Stomach (tissue), 19 donors: ENCODE measurements around the gene WT1. TPM values are rescaled to one million over a fixed set of nuclear protein-coding genes. Genes with fewer than 3 reads are reported as not detected.
A peak's percentile ranks its signal among the peaks of the same experiment; 100 is the strongest.

Experiments
- DNase-seq, 2 donors: peaks; one replicate each; pipeline versions ENCODE4 v3.0.0 to v3.0.0-alpha.2; 2013 to 2019
- H3K27ac ChIP-seq, 5 donors: fragments of 200-600 bp in 4 of 5; sonication (generic) in 4 of 5; one replicate each; pipeline ENCODE4 v1.5.1; 2013 to 2019; ENCODE audit warnings: mild to moderate bottlenecking in 1 of 5, moderate library complexity in 1 of 5
- H3K27me3 ChIP-seq, 3 donors: fragments of 200-600 bp; sonication (generic); one replicate each; pipeline ENCODE4 v1.5.1; 2017 to 2019; ENCODE audit warnings: mixed run types in 1 of 3
- H3K36me3 ChIP-seq, 4 donors: fragments of 200-600 bp; sonication (generic); 1 replicate in 3 of 4; 2 replicates in 1 of 4; pipeline ENCODE4 v1.5.1; 2016 to 2019
- H3K4me1 ChIP-seq, 4 donors: fragments of 200-600 bp; sonication (generic); one replicate each; pipeline ENCODE4 v1.5.1; 2016 to 2019
- H3K4me3 ChIP-seq, 4 donors: fragments of 200-600 bp; sonication (generic) in 3 of 4; one replicate each; pipeline ENCODE4 v1.5.1; 2016 to 2019; ENCODE audit warnings: mild to moderate bottlenecking in 1 of 4
- H3K9me3 ChIP-seq, 4 donors: fragments of 200-600 bp; sonication (generic); one replicate each; pipeline ENCODE4 v1.5.1; 2016 to 2019
- CTCF ChIP-seq, 7 experiments: fragments of 450-650 bp in 4 of 7; fragments of 200-600 bp in 3 of 7; sonication (generic) in 3 of 7; IDR thresholded peaks; one replicate each; pipeline ENCODE4 v1.5.1; 2016 to 2019; ENCODE audit warnings: antibody characterized with exemption in 7 of 7, control low read depth in 2 of 7, mild to moderate bottlenecking in 1 of 7
- EP300 ChIP-seq: sonication (generic); formaldehyde crosslinking; IDR thresholded peaks from one replicate; pipeline ENCODE4 v1.6.1; 2017; ENCODE audit warnings: antibody characterized with exemption
- POLR2A ChIP-seq, 4 donors: fragments of 450-650 bp; IDR thresholded peaks; one replicate each; pipeline ENCODE4 v1.6.1; 2016; ENCODE audit warnings: antibody characterized with exemption in 4 of 4, control low read depth in 2 of 4, mild to moderate bottlenecking in 1 of 4, moderate library complexity in 1 of 4
- POLR2AphosphoS5 ChIP-seq, 3 donors: sonication (generic); formaldehyde crosslinking; IDR thresholded peaks; one replicate each; pipeline ENCODE4 v1.6.1; 2016; ENCODE audit warnings: antibody characterized with exemption in 3 of 3
- WGBS, 5 donors: extraction: QIAGEN DNeasy Blood & Tissue Kit in 3 of 5; methylation state at CpG; one replicate each; pipeline versions ENCODE4 v1.1.5 to v1.1.7; 2013 to 2018; 5-methylcytosine and 5-hydroxymethylcytosine counted together
- intact Hi-C: fragments of 100-400 bp; cut with DNase I; formaldehyde crosslinking; loops from one replicate; pipeline ENCODE4 v1.15.1; 2023; ENCODE audit warnings: low total_unique reads
- long read RNA-seq, 10 donors: transcript quantifications; one replicate each; lab custom pipeline, GENCODE V29; 2026
- polyA plus RNA-seq, 3 donors: library from polyadenylated mRNA; stranded (reverse); fragments of 200-250 nt; gene quantifications; one replicate each; pipeline ENCODE4 v1.2.3, GENCODE V29; 2013
- total RNA-seq, 5 donors: library from RNA; depleted of rRNA; stranded (reverse); fragments of >200 nt; gene quantifications; one replicate each; pipeline versions ENCODE4 v1.1.0 to v1.2.3, GENCODE V29; 2014 to 2016
- donor health status: healthy with polysubstance abuse.
- donor health status: Bipolar disorder and iron deficiency.
- donor health status: healthy.

Gene WT1
- total RNA-seq, result 1 to 10 TPM in 1 of 5 donors, not detected in 4; 3.1 TPM
- under 1 TPM in 1 of 3 donors, not detected in 2; 0.31 TPM for polyA plus RNA-seq
- long read RNA-seq, donor 1, result 0 reads
- long read RNA-seq, donor 2, result 0 reads
- long read RNA-seq, donor 3, result 0 reads
- long read RNA-seq, donor 4, result 0 reads
- long read RNA-seq, donor 5, result 0 reads
- long read RNA-seq, donor 6, partial matches to known transcripts, result 0 of 1 reads
- long read RNA-seq, donor 6, other reads (novel, unspliced or antisense), result 0 of 1 reads
- long read RNA-seq, donor 7, partial matches to known transcripts, result 0 of 1 reads
- long read RNA-seq, donor 7, other reads (novel, unspliced or antisense), result 0 of 1 reads
- long read RNA-seq, donor 8, result 0 reads
- long read RNA-seq, donor 9, result 0 reads
- long read RNA-seq, donor 10, partial matches to known transcripts, result 0 of 1 reads
- long read RNA-seq, donor 10, other reads (novel, unspliced or antisense), result 0 of 1 reads

DNA sequence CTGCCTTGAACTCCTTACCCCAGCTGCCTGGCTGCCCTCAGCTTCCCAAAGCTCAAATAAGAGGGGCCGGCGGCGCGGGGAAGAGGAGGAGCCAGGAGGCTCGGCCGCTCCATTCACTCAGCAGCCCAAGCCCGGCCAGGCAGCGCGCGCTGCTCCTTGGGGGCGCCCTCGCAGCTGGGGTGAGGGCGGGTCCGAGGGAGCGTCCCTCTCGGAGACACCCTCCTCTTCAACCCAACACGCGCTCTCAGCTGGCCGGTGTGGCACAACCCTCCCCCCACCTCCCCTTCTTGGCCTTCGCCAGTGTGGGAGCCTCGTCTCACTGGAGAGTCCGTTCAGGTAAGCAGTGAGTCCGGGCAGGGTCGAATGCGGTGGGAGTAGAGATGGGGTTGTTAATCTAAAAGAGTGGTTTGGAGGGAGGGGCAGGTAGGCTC, at the start of gene WT1:
TSS of gene WT1 (minus strand) at position 29 of the 431 bp plus-strand sequence.
- Histone ChIP-seq H3K4me1 (peaks cover 36 to 75% (median 62%) of the 10 kb centered on the region in 4 donors), H3K9me3 (peaks cover 0 to 7% (median 0%) of the 10 kb centered on the region in 4 donors), H3K4me3 (peak within 1 kb of the TSS; percentile 19 to 41 (median 32)), H3K36me3 (no peaks in the 10 kb centered on the region), H3K27me3 (peaks cover 66 to 100% (median 98%) of the 10 kb centered on the region in 3 donors), H3K27ac (no peak within 1 kb of the TSS)
- DNase-seq, result peak in 1 of 2 donors; percentile 83
- 2 to 9% (median 4%) methylated on average over 7 to 25 of the region's 25 CpGs for WGBS, 5 donors
- intact Hi-C loops, result no loop called here
- TF ChIP-seq EP300 (no peak), POLR2A (IDR thresholded peaks at IDR 0.05) (no peak), CTCF (IDR thresholded peaks at IDR 0.05) (no peak), POLR2AphosphoS5 (IDR thresholded peaks at IDR 0.05) (no peak)

DNA sequence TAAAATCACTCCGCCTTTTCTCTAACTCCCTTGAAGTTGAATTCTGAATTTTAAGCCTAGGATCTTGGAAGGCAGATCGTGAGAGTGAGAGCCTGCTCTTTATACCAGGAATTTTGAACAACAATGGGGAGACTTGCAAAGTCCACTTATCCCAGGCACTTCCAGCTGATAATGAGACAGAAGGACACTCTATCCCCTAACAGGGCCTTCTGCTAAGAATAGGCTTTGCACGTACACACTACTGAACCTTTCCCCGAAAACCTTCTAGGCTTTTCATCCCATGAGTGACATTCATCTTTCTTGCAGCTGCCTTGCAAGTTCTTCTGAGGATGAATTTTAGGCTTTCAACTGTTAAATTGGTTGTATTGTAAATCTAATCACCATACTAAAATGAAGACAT, 44.0 kb upstream of the WT1 start:
- Histone ChIP-seq H3K9me3 (no peaks in the 10 kb centered on the region), H3K4me3 (no peak overlapping the region), H3K27me3 (peaks cover 0 to 5% (median 0%) of the 10 kb centered on the region in 3 donors), H3K36me3 (no peaks in the 10 kb centered on the region), H3K4me1 (peaks cover 0 to 4% (median 2%) of the 10 kb centered on the region in 4 donors), H3K27ac (no peak overlapping the region)
- intact Hi-C loops, result no loop called here
- 69 to 78% (median 77%) methylated on average over 4 of the region's 4 CpGs for WGBS, 5 donors
- no peak for DNase-seq
- TF ChIP-seq POLR2A (IDR thresholded peaks at IDR 0.05), result no peak
- TF ChIP-seq POLR2AphosphoS5 (IDR thresholded peaks at IDR 0.05), result no peak
- no peak for TF ChIP-seq EP300
- TF ChIP-seq CTCF (IDR thresholded peaks at IDR 0.05), result no peak

GRCh38 chr11:32478277-32478731, 43.0 kb upstream of the WT1 start:
- Histone ChIP-seq H3K27me3 (peaks cover 0 to 5% (median 0%) of the 10 kb centered on the region in 3 donors), H3K4me3 (no peak overlapping the region), H3K9me3 (no peaks in the 10 kb centered on the region), H3K27ac (no peak overlapping the region), H3K4me1 (peaks cover 0 to 4% (median 2%) of the 10 kb centered on the region in 4 donors), H3K36me3 (no peaks in the 10 kb centered on the region)
- peak; percentile 33 to 53 for DNase-seq
- 12 to 19% (median 14%) methylated on average over 7 of the region's 7 CpGs for WGBS, 5 donors
- intact Hi-C loops, result no loop called here
- TF ChIP-seq CTCF (IDR thresholded peaks at IDR 0.05) (no peak), EP300 (no peak), POLR2AphosphoS5 (IDR thresholded peaks at IDR 0.05) (no peak), POLR2A (IDR thresholded peaks at IDR 0.05) (no peak)

- Histone ChIP-seq H3K9me3 (no peaks in the 10 kb centered on the region), H3K4me3 (no peak overlapping the region), H3K27me3 (no peaks in the 10 kb centered on the region), H3K27ac (no peak overlapping the region), H3K36me3 (no peaks in the 10 kb centered on the region), H3K4me1 (peaks cover 0 to 4% (median 2%) of the 10 kb centered on the region in 4 donors)
- no peak for TF ChIP-seq POLR2AphosphoS5 (IDR thresholded peaks at IDR 0.05)
- no peak for TF ChIP-seq CTCF (IDR thresholded peaks at IDR 0.05)
- TF ChIP-seq POLR2A (IDR thresholded peaks at IDR 0.05), result no peak
- no peak for TF ChIP-seq EP300
- no peak for DNase-seq
- intact Hi-C loops, result no loop called here
- 75 to 91% (median 86%) methylated on average over 5 of the region's 5 CpGs for WGBS, 5 donors
Measured at GRCh38 chr11:32473282-32473909, 38.1 kb upstream of the WT1 start.
